Measurements from ENCODE around the gene LPAR2.

DNA sequence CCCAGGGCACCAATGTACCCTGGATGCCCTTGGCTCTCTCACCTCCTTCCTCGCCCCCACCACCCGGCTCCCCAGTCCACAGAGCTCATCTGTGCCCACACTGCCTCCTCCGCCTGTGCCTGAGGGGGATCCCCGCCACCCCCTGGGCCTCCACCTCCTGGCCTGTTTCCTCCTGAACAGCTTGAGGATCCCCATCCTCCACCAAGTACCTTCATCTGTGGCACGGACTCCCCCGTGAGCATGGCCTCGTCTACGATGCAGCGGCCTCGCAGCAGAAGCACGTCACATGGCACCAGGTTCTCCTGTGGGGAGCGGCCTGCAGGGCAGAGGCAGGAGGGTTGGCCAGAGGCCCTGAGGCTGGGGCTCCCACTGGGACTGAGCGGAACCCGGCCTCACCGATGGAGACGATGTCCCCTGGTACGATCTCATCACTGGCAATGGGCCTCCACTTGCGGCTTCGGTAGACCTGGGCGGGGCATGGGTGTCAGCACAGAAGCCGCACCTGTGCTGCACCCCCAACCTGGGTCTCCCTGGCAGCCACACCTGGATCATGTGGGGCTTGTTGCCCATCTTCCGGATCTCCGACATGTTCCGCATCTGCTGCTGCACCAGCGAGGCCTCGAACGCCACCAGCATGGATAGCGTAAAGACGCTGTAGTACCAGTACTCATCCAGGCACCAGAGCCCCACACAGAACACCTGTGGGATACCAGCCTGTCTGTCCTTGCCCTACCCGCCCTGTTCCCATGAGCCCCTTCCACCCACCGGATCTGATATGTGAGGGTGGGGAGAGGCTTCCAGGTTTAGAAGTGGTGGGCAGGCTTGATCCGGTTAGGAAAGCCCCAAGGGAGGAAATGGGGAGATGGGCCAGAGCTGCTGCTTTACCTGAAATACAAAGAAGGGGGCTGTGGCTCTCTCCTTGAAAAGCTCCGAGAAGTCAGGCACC lies 28.7 kb upstream of the LPAR2 start:
- TF ChIP-seq POLR2A (IDR thresholded peaks at IDR 0.05) = no peak
- no peak for TF ChIP-seq CTCF (IDR thresholded peaks at IDR 0.05)

Measured in gastroesophageal sphincter (tissue), 3 donors.